GM23338 (cell line): Measurements from ENCODE around the gene SASH1. TPM values are rescaled to one million over a fixed set of nuclear protein-coding genes. Genes with fewer than 3 reads are reported as not detected.
A peak's percentile ranks its signal among the peaks of the same experiment; 100 is the strongest.

Experiments used
- ATAC-seq: fragments of 200-7000 bp; cut with Tn5 transposase; 3 replicates; pipeline ENCODE4 v1.9.1; 2020
- DNase-seq: peaks from one replicate; pipeline ENCODE4 v3.0.0-alpha.2; 2015; ENCODE audit warnings: low spot score
- H2AFZ ChIP-seq: fragments of 200-600 bp; sonication (generic); 2 replicates; pipeline ENCODE4 v1.8.0; 2016; ENCODE audit warnings: antibody characterized with exemption, mild to moderate bottlenecking, moderate library complexity
- H3F3A ChIP-seq: fragments of 200-600 bp; sonication (generic); replicated peaks from 2 replicates; pipeline ENCODE4 v1.8.0; 2017; ENCODE audit warnings: antibody characterized with exemption, mixed run types, low read depth
- H3K27ac ChIP-seq: fragments of 200-600 bp; sonication (generic); 2 replicates; pipeline ENCODE4 v1.6.1; 2016; ENCODE audit warnings: low read depth
- H3K27me3 ChIP-seq: fragments of 200-600 bp; sonication (generic); 2 replicates; pipeline ENCODE4 v1.8.0; 2016; ENCODE audit warnings: mild to moderate bottlenecking, mixed run types, moderate library complexity; ENCODE audit not compliant: insufficient read depth
- H3K36me3 ChIP-seq: fragments of 200-600 bp; sonication (generic); 2 replicates; pipeline ENCODE4 v1.8.0; 2016; ENCODE audit warnings: mild to moderate bottlenecking; ENCODE audit not compliant: insufficient read depth
- H3K4me1 ChIP-seq: fragments of 200-600 bp; sonication (generic); 2 replicates; pipeline ENCODE4 v1.8.0; 2016; ENCODE audit warnings: mild to moderate bottlenecking, moderate library complexity; ENCODE audit not compliant: insufficient read depth
- H3K4me2 ChIP-seq: fragments of 200-600 bp; sonication (generic); 2 replicates; pipeline ENCODE4 v1.7.1; 2017; ENCODE audit warnings: mixed run types
- H3K4me3 ChIP-seq: fragments of 200-600 bp; sonication (generic); 2 replicates; pipeline ENCODE4 v1.6.1; 2016; ENCODE audit warnings: mixed run types
- H3K79me2 ChIP-seq: fragments of 200-600 bp; sonication (generic); replicated peaks from 2 replicates; pipeline ENCODE4 v1.8.0; 2017; ENCODE audit warnings: mild to moderate bottlenecking; ENCODE audit not compliant: insufficient read depth
- H3K9me2 ChIP-seq: fragments of 200-600 bp; sonication (generic); 2 replicates; pipeline ENCODE4 v1.8.0; 2017; ENCODE audit not compliant: insufficient read depth
- H4K20me1 ChIP-seq: fragments of 200-600 bp; sonication (generic); replicated peaks from 2 replicates; pipeline ENCODE4 v1.8.0; 2017; ENCODE audit warnings: mild to moderate bottlenecking; ENCODE audit not compliant: insufficient read depth
- H3K27ac Mint-ChIP-seq: 2 replicates; pipeline ENCODE4 v1.8.0; 2020; ENCODE audit warnings: inconsistent platforms, mild to moderate bottlenecking, moderate library complexity, mixed read lengths
- H3K27me3 Mint-ChIP-seq: 3 replicates; pipeline ENCODE4 v1.8.0; 2022; ENCODE audit warnings: low read depth, mild to moderate bottlenecking, moderate library complexity, mixed read lengths, inconsistent platforms; ENCODE audit not compliant: insufficient read depth, poor library complexity
- H3K36me3 Mint-ChIP-seq: 3 replicates; pipeline ENCODE4 v1.8.0; 2021; ENCODE audit warnings: low read depth, mild to moderate bottlenecking, inconsistent platforms, moderate library complexity, mixed read lengths
- H3K4me1 Mint-ChIP-seq: 3 replicates; pipeline ENCODE4 v1.8.0; 2020; ENCODE audit warnings: mild to moderate bottlenecking, inconsistent platforms, mixed read lengths
- H3K4me3 Mint-ChIP-seq: 3 replicates; pipeline ENCODE4 v1.8.0; 2021; ENCODE audit warnings: moderate library complexity, mild to moderate bottlenecking, inconsistent platforms, mixed read lengths
- H3K9me3 Mint-ChIP-seq: 3 replicates; pipeline ENCODE4 v1.8.0; 2020; ENCODE audit warnings: moderate library complexity, mild to moderate bottlenecking, inconsistent platforms, mixed read lengths
- CREB1 ChIP-seq: fragments of 250-450 bp; sonication (Bioruptor Pico); IDR thresholded peaks from 2 replicates; pipeline ENCODE4 v1.5.0; 2020; ENCODE audit warnings: low read depth, mild to moderate bottlenecking, moderate library complexity
- EZH2 ChIP-seq: fragments of 200-600 bp; sonication (generic); IDR thresholded peaks from one replicate; pipeline ENCODE4 v1.8.0; 2017; ENCODE audit warnings: antibody characterized with exemption, mild to moderate bottlenecking, low read depth; ENCODE audit not compliant: unreplicated experiment
- NANOG ChIP-seq: IDR thresholded peaks from 2 replicates; pipeline ENCODE4 v1.6.1; 2016; ENCODE audit warnings: antibody characterized with exemption, borderline replicate concordance
- POLR2AphosphoS5 ChIP-seq: IDR thresholded peaks from 2 replicates; pipeline ENCODE4 v1.6.1; 2016; ENCODE audit warnings: antibody characterized with exemption, low read depth
- ZNF462 ChIP-seq: fragments of 250-450 bp; sonication (Bioruptor Pico); IDR thresholded peaks from 2 replicates; pipeline ENCODE4 v1.5.0; 2020; ENCODE audit warnings: mild to moderate bottlenecking, moderate library complexity
- polyA plus RNA-seq: library from polyadenylated mRNA; unstranded; fragments of >200 nt; fragmentation: Nextera tagmentation; extraction: Ambion mirVana; gene quantifications from 2 replicates; pipeline ENCODE4 v1.2.1, GENCODE V29; 2016
- total RNA-seq: library from RNA; depleted of rRNA; stranded (reverse); fragments of >200 nt; shearing (Covaris generic); gene quantifications from 2 replicates; pipeline ENCODE4 v1.2.3, GENCODE V29; 2014

Gene SASH1
- total and polyA plus RNA-seq, 2 experiments from 2014 or later: 8.2 to 30.2 TPM

- Mint-ChIP-seq H3K27ac (peak overlapping the region; percentile 4; the same call in 1 of the 2 replicates), H3K4me1 (no peaks in the 10 kb centered on the region)
Observed at GRCh38 chr6:148495029-148495428, 152.4 kb downstream of the SASH1 start.

More at GRCh38 chr6:148495029-148495428, 152.4 kb downstream of the SASH1 start:
- no peak for DNase-seq
- H3K4me1 ChIP-seq: peaks cover 3% of the 10 kb centered on the region; the same call in 1 of the 2 replicates
- H3K79me2 ChIP-seq: no peaks in the 10 kb centered on the region
- no peak overlapping the region for H3K4me3 Mint-ChIP-seq
- TF ChIP-seq NANOG (no peak), ZNF462 (CRISPR knock-in tag) (no peak), CREB1 (CRISPR knock-in tag) (no peak), POLR2AphosphoS5 (no peak), EZH2 (no peak)
- H3K36me3 Mint-ChIP-seq: no peaks in the 10 kb centered on the region
- no peak overlapping the region for H2AFZ ChIP-seq
- no peaks in the 10 kb centered on the region for H3F3A ChIP-seq
- no peaks in the 10 kb centered on the region for H3K36me3 ChIP-seq
- H3K27ac ChIP-seq: no peak overlapping the region
- H3K27me3 Mint-ChIP-seq: no peaks in the 10 kb centered on the region
- no peaks in the 10 kb centered on the region for H3K9me2 ChIP-seq
- H3K27me3 ChIP-seq: no peaks in the 10 kb centered on the region
- ATAC-seq: no peak
- H3K4me3 ChIP-seq: no peak overlapping the region
- no peaks in the 10 kb centered on the region for H3K9me3 Mint-ChIP-seq
- H3K4me2 ChIP-seq: no peak overlapping the region
- 0 out of 2 replicates have a peak, but pooled peaks cover 5% of the 10 kb centered on the region for H4K20me1 ChIP-seq
